PC-9 (cell line): ENCODE results near the gene VWA8. TPM values are rescaled to one million over a fixed set of nuclear protein-coding genes. Genes with fewer than 3 reads are reported as not detected.

Experiments used
- BruUV-seq: library from RNA; stranded (reverse); fragments of 400-500 nt; replicated peaks from 2 replicates; lab custom pipeline; 2021; lab: Mats Ljungman, UMichigan
- CTCF ChIA-PET: fragments of 300-600 bp; sonication (Branson Sonifier 250); formaldehyde crosslinking; loops from one replicate; lab custom pipeline; 2022; ENCODE audit warnings: antibody characterized with exemption; lab: Charles Lee
- POLR2A ChIA-PET: fragments of 300-600 bp; sonication (Branson Sonifier 250); formaldehyde crosslinking; loops from one replicate; lab custom pipeline; 2022; ENCODE audit warnings: antibody characterized with exemption; ENCODE audit not compliant: unreplicated experiment; lab: Charles Lee
- DNase-seq, 2 experiments: peaks; one replicate each; pipeline versions ENCODE4 v3.0.0 to v3.0.0-alpha.2; 2015 to 2022; ENCODE audit warnings: mixed read lengths in 1 of 2
- H2AFZ ChIP-seq: fragments of 200-600 bp; sonication (generic); 2 replicates; pipeline ENCODE4 v1.8.1; 2017; ENCODE audit warnings: antibody characterized with exemption
- H3F3A ChIP-seq: fragments of 200-600 bp; sonication (generic); 2 replicates; pipeline ENCODE4 v1.8.1; 2017; ENCODE audit warnings: antibody characterized with exemption, mild to moderate bottlenecking, low read depth; ENCODE audit not compliant: insufficient read depth
- H3K27ac ChIP-seq: fragments of 200-600 bp; sonication (generic); 2 replicates; pipeline ENCODE4 v1.6.1; 2016; ENCODE audit warnings: mixed run types
- H3K27me3 ChIP-seq: fragments of 200-600 bp; sonication (generic); 2 replicates; pipeline ENCODE4 v1.6.1; 2016; ENCODE audit warnings: low read depth, mixed run types; ENCODE audit not compliant: insufficient read depth
- H3K36me3 ChIP-seq: fragments of 200-600 bp; sonication (generic); 2 replicates; pipeline ENCODE4 v1.6.1; 2016; ENCODE audit warnings: low read depth, mixed run types
- H3K4me1 ChIP-seq: fragments of 200-600 bp; sonication (generic); replicated peaks from 2 replicates; pipeline ENCODE4 v1.6.1; 2016; ENCODE audit warnings: mixed run types; ENCODE audit not compliant: insufficient read depth
- H3K4me2 ChIP-seq: fragments of 200-600 bp; sonication (generic); 2 replicates; pipeline ENCODE4 v1.6.1; 2017; ENCODE audit warnings: mixed run types
- H3K4me3 ChIP-seq: fragments of 200-600 bp; sonication (generic); 2 replicates; pipeline ENCODE4 v1.6.1; 2016; ENCODE audit warnings: mixed run types
- H3K79me2 ChIP-seq: fragments of 200-600 bp; sonication (generic); 2 replicates; pipeline ENCODE4 v1.6.1; 2017; ENCODE audit warnings: low read depth, mixed run types
- H3K9me2 ChIP-seq: fragments of 200-600 bp; sonication (generic); 2 replicates; pipeline ENCODE4 v1.8.1; 2017; ENCODE audit warnings: mild to moderate bottlenecking; ENCODE audit not compliant: insufficient read depth
- H3K9me3 ChIP-seq: fragments of 200-600 bp; sonication (generic); 2 replicates; pipeline ENCODE4 v1.8.1; 2016; ENCODE audit warnings: low read depth; ENCODE audit not compliant: insufficient read depth
- H4K20me1 ChIP-seq: fragments of 200-600 bp; sonication (generic); 2 replicates; pipeline ENCODE4 v1.8.1; 2017; ENCODE audit not compliant: insufficient read depth
- CTCF ChIP-seq: fragments of 200-600 bp; sonication (generic); conservative IDR thresholded peaks from 2 replicates; pipeline ENCODE4 v1.6.1; 2017; ENCODE audit warnings: mixed run types, antibody characterized with exemption, mild to moderate bottlenecking, moderate library complexity
- EZH2 ChIP-seq: fragments of 200-600 bp; sonication (generic); IDR thresholded peaks from 2 replicates; pipeline ENCODE4 v1.8.0; 2017; ENCODE audit warnings: antibody characterized with exemption, low read depth
- intact Hi-C: fragments of 100-400 bp; cut with micrococcal nuclease; formaldehyde crosslinking; loops from one replicate; pipeline ENCODE4 v1.10.0; 2022; ENCODE audit not compliant: unreplicated experiment
- total RNA-seq: library from RNA; stranded (reverse); gene quantifications from 2 replicates; pipeline ENCODE4 v1.2.3, GENCODE V29; 2021

VWA8 gene
- total RNA-seq, 1 experiment from 2014 or later: 14.1 TPM

- H3K27ac ChIP-seq: peak overlapping the region; percentile 68
- no peak overlapping the region for H3K4me3 ChIP-seq
- no peak overlapping the region for H2AFZ ChIP-seq
- BruUV-seq: no TSS peak
- ChIA-PET CTCF (interaction anchor here (1.2 kb wide), 1 partner anchor 151 kb away, joined by 5 read pairs; no protein-coding TSS in a partner anchor), POLR2A (interaction anchor here (0.7 to 1.0 kb wide), 2 partner anchors 93 to 152 kb away, joined by 3 to 4 read pairs; no protein-coding TSS in a partner anchor)
- TF ChIP-seq EZH2: no peak
- TF ChIP-seq CTCF: no peak
- H3K4me1 ChIP-seq: peaks cover 47% of the 10 kb centered on the region
- intact Hi-C loops: loop anchor here (1.0 to 10.0 kb wide), 3 partner anchors 38 to 154 kb away; partner anchors contain the start of gene RGCC
- H3K36me3 ChIP-seq: no peaks in the 10 kb centered on the region
- no peaks in the 10 kb centered on the region for H3K9me3 ChIP-seq
- peaks cover 24% of the 10 kb centered on the region for H3F3A ChIP-seq
- H3K27me3 ChIP-seq: no peaks in the 10 kb centered on the region
- peak overlapping the region; percentile 55 for H3K4me2 ChIP-seq
- H3K9me2 ChIP-seq: no peaks in the 10 kb centered on the region
- no peaks in the 10 kb centered on the region for H4K20me1 ChIP-seq
- DNase-seq: peak; percentile 84 to 91
- H3K79me2 ChIP-seq: no peaks in the 10 kb centered on the region
Observed at GRCh38 chr13:41610404-41610803, 350.5 kb downstream of the VWA8 start.

DNA sequence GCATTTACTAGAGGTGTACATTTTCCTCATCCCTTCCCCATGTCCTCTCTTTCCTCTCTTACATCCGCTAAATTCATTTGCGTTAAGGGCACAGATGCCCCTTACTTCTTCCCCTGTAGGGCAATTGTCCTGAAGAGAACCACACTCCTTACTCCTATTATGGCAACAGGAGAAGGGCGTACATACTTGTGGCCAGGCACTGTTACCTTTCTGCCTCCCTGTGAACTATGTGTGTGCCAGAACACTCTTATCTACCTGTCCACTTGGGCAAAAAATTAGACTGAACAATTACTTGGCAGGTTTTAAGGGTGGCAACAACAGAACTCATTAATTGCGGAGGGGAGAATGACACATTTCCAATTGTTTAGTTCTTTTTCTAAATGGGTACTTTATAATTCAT, 351.1 kb downstream of the VWA8 start:
- H3K9me2 ChIP-seq: no peaks in the 10 kb centered on the region
- ChIA-PET CTCF (no interaction called here), POLR2A (no interaction called here)
- no TSS peak for BruUV-seq
- H3K4me1 ChIP-seq: peaks cover 47% of the 10 kb centered on the region
- peak in 1 of 2 experiments; percentile 10 for DNase-seq
- no peaks in the 10 kb centered on the region for H3K36me3 ChIP-seq
- intact Hi-C loops: loop anchor here (1.0 to 10.0 kb wide), 3 partner anchors 38 to 153 kb away; partner anchors contain the start of gene RGCC
- H3K27ac ChIP-seq: peak overlapping the region; percentile 68
- no peaks in the 10 kb centered on the region for H3K79me2 ChIP-seq
- H3K4me2 ChIP-seq: peak overlapping the region; percentile 55
- H3K4me3 ChIP-seq: no peak overlapping the region
- peaks cover 24% of the 10 kb centered on the region for H3F3A ChIP-seq
- no peaks in the 10 kb centered on the region for H4K20me1 ChIP-seq
- H2AFZ ChIP-seq: no peak overlapping the region
- H3K9me3 ChIP-seq: no peaks in the 10 kb centered on the region
- H3K27me3 ChIP-seq: no peaks in the 10 kb centered on the region
- TF ChIP-seq EZH2: no peak
- TF ChIP-seq CTCF: no peak

- no peaks in the 10 kb centered on the region for H4K20me1 ChIP-seq
- no peaks in the 10 kb centered on the region for H3K36me3 ChIP-seq
- no peak overlapping the region for H3K4me2 ChIP-seq
- H3K79me2 ChIP-seq: no peaks in the 10 kb centered on the region
- H3F3A ChIP-seq: peaks cover 21% of the 10 kb centered on the region
- H2AFZ ChIP-seq: no peak overlapping the region
- no peak overlapping the region for H3K27ac ChIP-seq
- peaks cover 48% of the 10 kb centered on the region for H3K4me1 ChIP-seq
- TF ChIP-seq CTCF: no peak
- TF ChIP-seq EZH2: no peak
- H3K4me3 ChIP-seq: no peak overlapping the region
- ChIA-PET POLR2A (no interaction called here), CTCF (no interaction called here)
- intact Hi-C loops: no loop called here
- no peaks in the 10 kb centered on the region for H3K9me2 ChIP-seq
- no peaks in the 10 kb centered on the region for H3K9me3 ChIP-seq
- H3K27me3 ChIP-seq: no peaks in the 10 kb centered on the region
- DNase-seq: no peak
- no TSS peak for BruUV-seq
Observed at GRCh38 chr13:41608839-41609177, 352.1 kb downstream of the VWA8 start.
